Esophagus (tissue), 2 donors: Measurements from ENCODE around the gene RPS6KB1. TPM values are rescaled to one million over a fixed set of nuclear protein-coding genes. Genes with fewer than 3 reads are reported as not detected.

Experiments used
- polyA plus RNA-seq, 2 donors: library from polyadenylated mRNA; stranded (reverse); fragments of 200-250 nt; gene quantifications; one replicate each; pipeline ENCODE4 v1.2.3, GENCODE V29; 2013
- donor health status: healthy with polysubstance abuse.
- donor health status: Bipolar disorder and iron deficiency.

The RPS6KB1 gene
- polyA plus RNA-seq, 2 donors = 13.2 to 13.5 TPM

Other genes with a start within 250 kb of the RPS6KB1 start
- 10 to 100 TPM; 30.9 to 32.2 TPM for gene PTRH2, start 185.7 kb upstream of the RPS6KB1 start, polyA plus RNA-seq
- 10 to 100 TPM; 90.8 to 98.0 TPM for gene VMP1, start 185.5 kb upstream of the RPS6KB1 start, polyA plus RNA-seq
- 1 to 10 TPM; 7.1 to 8.4 TPM for gene TUBD1, start 178 bp upstream of the RPS6KB1 start, polyA plus RNA-seq
- 10 to 100 TPM in 1 of 2 donors, 1 to 10 TPM in 1; 9.8 to 10.3 TPM for gene RNFT1, start 71.6 kb downstream of the RPS6KB1 start, polyA plus RNA-seq
- gene HEATR6, start 185.8 kb downstream of the RPS6KB1 start, polyA plus RNA-seq = 1 to 10 TPM; 4.2 to 5.9 TPM